ENCODE data around the gene PRKCE.

The PRKCE gene

GRCh38 chr2:45711224-45711623 is 59.7 kb downstream of the PRKCE start:
- no peak for TF ChIP-seq GATA2 (IDR thresholded peaks at IDR 0.05; ENCODE audit: low read depth, low read length)
- TF ChIP-seq GATA3 (IDR thresholded peaks at IDR 0.05; ENCODE audit: low read depth, low read length): no peak

- TF ChIP-seq GATA2 (IDR thresholded peaks at IDR 0.05; ENCODE audit: low read depth, low read length): no peak
- TF ChIP-seq GATA3 (IDR thresholded peaks at IDR 0.05; ENCODE audit: low read depth, low read length): no peak
Observed at GRCh38 chr2:45712570-45712969, 61.1 kb downstream of the PRKCE start.

GRCh38 chr2:45713136-45713535 is 61.7 kb downstream of the PRKCE start:
- no peak for TF ChIP-seq GATA2 (IDR thresholded peaks at IDR 0.05; ENCODE audit: low read depth, low read length)
- no peak for TF ChIP-seq GATA3 (IDR thresholded peaks at IDR 0.05; ENCODE audit: low read depth, low read length)

DNA sequence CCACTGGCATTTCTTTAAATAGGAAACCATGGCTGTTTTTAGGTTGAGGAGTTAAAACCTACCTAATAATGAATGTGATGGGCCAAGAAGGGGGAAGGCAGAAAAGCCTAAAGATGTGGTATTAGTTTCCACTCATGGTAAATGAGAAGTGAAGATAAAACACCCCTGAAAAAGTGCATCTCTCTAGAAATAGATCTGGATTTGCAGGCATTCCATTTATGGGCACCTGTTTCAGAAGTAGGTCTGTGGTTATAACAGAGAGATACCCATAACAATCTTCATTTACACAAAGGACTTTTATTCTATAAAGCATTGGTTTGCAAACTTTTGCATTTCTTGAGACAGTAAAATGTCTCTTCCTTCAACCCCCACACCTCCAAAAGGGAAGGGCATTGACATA is 62.1 kb downstream of the PRKCE start:
- TF ChIP-seq GATA2 (IDR thresholded peaks at IDR 0.05; ENCODE audit: low read depth, low read length) (no peak), GATA3 (IDR thresholded peaks at IDR 0.05; ENCODE audit: low read depth, low read length) (no peak)

DNA sequence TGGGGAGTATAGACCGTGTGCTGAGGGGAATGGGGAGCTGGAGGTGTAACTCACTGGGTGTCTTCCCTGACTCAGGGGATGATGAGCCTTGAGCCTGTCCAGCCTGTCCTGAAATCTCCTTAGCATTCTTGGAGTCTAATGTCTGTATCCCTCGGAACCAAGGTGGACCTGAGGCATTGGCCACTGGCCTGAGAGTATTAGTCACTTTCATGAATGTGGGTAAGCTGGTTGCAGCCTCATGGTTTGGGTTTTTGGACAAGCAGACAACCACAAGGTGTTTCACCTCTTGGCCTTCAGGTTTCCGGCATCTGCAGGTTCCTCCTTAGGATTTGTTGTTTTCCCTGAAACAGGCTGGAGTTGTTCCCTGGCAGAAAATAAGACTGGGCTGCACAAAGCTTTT is 63.2 kb downstream of the PRKCE start:
- no peak for TF ChIP-seq GATA3 (IDR thresholded peaks at IDR 0.05; ENCODE audit: low read depth, low read length)
- TF ChIP-seq GATA2 (IDR thresholded peaks at IDR 0.05; ENCODE audit: low read depth, low read length): no peak

DNA sequence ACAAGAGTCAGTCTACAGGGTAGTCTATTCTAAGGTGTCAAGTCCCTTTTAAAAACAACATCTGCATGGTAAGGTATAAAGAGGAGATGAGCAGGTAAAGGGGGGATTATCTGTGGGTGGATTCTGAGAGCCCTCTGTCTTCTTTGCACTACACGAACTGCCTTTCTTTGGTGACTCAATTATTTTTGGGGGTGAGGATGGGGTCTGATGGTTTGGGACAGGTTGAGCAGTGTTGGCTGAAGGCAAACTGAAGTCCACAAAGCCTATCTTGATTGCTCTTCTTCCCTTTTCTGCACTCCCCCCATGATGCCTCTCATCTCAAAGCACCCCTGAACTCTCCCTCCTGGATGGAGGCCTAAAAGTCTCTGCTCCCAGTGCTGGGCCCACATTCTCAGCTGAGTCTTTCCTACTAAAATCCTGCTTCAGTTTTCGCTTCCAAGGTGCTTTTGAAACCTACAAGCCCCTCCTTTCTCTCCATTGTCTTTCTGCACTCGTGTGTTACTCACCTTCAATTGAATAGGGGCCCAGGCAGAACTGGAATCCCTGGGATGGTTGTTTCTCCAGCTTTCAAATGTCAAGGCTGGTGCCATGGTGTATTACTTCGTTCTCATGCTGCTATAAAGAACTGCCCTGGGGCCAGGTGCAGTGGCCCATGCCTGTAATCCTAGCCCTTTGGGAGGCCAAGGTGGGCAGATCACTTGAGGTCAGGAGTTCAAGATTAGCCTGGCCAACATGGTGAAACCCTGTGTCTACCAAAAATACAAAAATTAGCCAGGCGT is 64.3 kb downstream of the PRKCE start:
- TF ChIP-seq GATA3 (IDR thresholded peaks at IDR 0.05; ENCODE audit: low read depth, low read length) (no peak), GATA2 (IDR thresholded peaks at IDR 0.05; ENCODE audit: low read depth, low read length) (no peak)

DNA sequence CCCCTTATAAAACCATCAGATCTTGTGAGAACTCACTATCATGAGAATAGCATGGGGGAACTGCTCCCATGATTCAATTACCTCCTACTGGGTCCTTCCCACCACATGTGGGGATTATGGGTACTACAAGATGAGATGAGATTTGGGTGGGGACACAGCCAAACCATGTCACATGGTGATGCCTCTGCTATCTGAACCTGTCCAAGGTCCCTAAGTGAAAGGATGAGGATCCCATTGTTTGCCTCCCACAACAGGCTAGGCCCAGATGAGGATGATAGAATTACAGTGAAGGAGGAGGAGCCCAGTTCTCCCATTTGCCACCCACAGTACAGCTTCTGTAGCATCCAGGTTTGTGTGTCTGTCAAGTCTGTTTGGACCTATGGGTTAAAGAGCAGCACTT is 65.4 kb downstream of the PRKCE start:
- no peak for TF ChIP-seq GATA3 (IDR thresholded peaks at IDR 0.05; ENCODE audit: low read depth, low read length)
- TF ChIP-seq GATA2 (IDR thresholded peaks at IDR 0.05; ENCODE audit: low read depth, low read length): no peak

DNA sequence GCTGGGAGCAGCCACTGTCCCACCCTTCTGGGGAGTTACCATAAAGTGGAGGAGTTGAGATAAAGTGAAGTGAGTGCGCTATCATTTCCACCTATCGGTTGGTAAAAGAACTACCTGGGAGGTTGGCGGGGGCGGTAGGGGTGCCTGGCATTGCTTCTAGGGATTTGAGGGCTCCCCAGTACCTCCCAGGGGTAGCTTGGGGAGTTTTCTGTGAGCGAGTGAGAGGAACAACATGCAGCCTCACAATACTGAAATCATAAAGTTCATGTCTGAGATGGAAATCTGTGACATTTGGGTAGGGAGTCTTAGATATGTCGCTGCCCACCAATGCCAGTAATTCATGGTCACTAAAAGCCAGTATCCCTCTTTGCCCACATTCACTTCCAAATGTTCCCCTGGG is 68.7 kb downstream of the PRKCE start:
- TF ChIP-seq GATA3 (IDR thresholded peaks at IDR 0.05; ENCODE audit: low read depth, low read length) (no peak), GATA2 (IDR thresholded peaks at IDR 0.05; ENCODE audit: low read depth, low read length) (no peak)

- no peak for TF ChIP-seq GATA3 (IDR thresholded peaks at IDR 0.05; ENCODE audit: low read depth, low read length)
- TF ChIP-seq GATA2 (IDR thresholded peaks at IDR 0.05; ENCODE audit: low read depth, low read length): no peak
Observed at GRCh38 chr2:45721150-45721549, 69.7 kb downstream of the PRKCE start.

- TF ChIP-seq GATA3 (IDR thresholded peaks at IDR 0.05; ENCODE audit: low read depth, low read length) (no peak), GATA2 (IDR thresholded peaks at IDR 0.05; ENCODE audit: low read depth, low read length) (no peak)
Observed at GRCh38 chr2:45722477-45722876, 71.0 kb downstream of the PRKCE start.

DNA sequence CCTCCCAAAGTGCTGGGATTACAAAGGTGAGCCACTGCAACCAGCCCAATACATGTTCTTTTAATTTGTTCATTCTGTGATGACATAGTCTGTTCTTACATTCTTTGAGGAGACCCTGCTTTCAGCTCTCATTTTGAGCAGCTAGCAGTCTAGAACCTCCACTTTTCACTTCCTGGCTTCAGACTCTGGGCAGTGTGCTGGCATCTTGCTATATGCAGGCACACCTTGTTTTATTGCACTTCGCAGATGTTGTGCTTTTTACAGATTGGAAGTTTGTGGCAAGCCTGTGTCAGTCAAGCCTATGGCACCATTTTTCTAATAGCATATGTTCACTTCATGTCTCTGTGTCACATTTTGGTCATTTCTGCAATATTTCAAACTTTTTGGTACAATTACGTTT is 72.4 kb downstream of the PRKCE start:
- no peak for TF ChIP-seq GATA3 (IDR thresholded peaks at IDR 0.05; ENCODE audit: low read depth, low read length)
- TF ChIP-seq GATA2 (IDR thresholded peaks at IDR 0.05; ENCODE audit: low read depth, low read length): no peak

DNA sequence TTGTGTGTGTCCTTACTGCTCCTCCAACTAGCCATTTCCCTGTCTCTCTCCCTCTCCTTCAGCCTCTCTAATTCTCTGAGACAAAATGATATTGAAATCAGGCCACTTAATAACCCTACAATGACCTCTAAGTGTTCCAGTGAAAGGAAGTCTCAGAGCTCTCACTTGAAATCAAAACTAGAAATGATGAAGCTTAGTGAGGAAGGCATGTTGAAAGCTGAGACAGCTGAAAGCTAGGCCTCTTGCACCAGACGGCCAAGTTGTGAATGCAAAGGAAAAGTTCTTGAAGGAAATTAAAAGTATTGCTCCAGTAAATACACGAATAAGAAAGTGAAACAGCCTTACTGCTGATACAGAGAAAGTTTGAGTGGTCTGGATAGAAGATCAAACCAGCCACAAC is 72.9 kb downstream of the PRKCE start:
- TF ChIP-seq GATA2 (IDR thresholded peaks at IDR 0.05; ENCODE audit: low read depth, low read length) (no peak), GATA3 (IDR thresholded peaks at IDR 0.05; ENCODE audit: low read depth, low read length) (no peak)

DNA sequence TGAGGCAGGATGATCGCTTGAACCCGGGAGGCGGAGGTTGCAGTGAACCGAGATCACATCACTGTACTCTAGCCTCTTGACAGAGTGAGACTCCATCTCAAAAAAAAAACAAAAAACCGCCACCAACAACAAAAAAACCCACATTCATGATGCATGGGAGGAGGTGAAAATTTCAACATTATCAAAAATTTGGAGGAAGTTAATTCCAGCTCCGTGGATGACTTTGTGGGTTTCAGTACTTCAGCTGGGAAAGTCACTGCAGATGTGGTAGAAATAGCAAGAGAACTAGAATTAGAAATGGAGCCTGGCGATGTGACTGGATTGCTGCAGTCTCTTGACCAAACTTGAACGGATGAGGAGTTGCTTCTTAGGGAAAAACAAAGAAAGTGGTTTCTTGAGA is 74.3 kb downstream of the PRKCE start:
- TF ChIP-seq GATA3 (IDR thresholded peaks at IDR 0.05; ENCODE audit: low read depth, low read length) (no peak), GATA2 (IDR thresholded peaks at IDR 0.05; ENCODE audit: low read depth, low read length) (no peak)

DNA sequence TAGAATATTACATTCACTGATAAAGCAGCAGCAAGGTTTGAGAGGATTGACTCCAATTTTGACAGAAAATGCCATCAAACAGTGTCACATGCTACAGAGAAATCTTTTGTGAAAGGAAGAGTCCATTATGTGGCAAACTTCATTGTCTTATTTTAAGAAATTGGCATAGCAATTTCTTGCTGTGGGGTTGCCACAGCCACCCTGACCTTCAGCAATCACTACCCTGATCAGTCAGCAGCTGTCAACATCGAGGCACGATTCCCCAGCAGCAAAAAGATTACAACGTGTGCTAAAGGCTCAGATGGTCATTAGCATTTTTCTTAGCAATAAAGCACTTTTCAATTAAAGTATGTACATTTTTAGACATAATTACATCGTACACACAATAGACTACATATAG is 74.7 kb downstream of the PRKCE start:
- TF ChIP-seq GATA3 (IDR thresholded peaks at IDR 0.05; ENCODE audit: low read depth, low read length): no peak
- TF ChIP-seq GATA2 (IDR thresholded peaks at IDR 0.05; ENCODE audit: low read depth, low read length): no peak

DNA sequence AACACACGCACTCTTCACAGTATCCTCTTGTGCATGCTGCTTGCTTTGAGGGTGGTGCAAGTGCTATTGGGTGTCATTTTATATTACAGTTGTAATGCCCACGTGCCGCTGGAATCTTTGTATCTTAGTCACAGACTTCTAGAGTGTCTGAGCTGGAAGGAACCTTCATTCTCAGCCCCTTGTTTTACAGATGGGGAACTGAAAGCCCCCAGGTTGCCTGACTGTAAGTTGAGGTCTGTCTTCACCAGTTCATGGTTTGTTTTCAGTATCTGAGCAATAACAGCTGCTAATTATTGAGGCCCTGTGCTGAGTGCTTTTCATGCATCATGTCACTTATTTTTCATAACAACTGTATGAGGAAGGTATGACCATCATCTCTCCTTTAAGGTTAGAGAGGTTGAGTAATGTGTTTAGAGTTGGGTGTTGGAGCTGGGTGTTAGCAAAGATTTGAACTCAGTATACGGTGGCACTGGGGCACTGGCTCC is 77.0 kb downstream of the PRKCE start:
- TF ChIP-seq GATA2 (IDR thresholded peaks at IDR 0.05; ENCODE audit: low read depth, low read length) (no peak), GATA3 (IDR thresholded peaks at IDR 0.05; ENCODE audit: low read depth, low read length) (no peak)
